ENCODE results near the gene FAAP24. TPM values are rescaled to one million over a fixed set of nuclear protein-coding genes. Genes with fewer than 3 reads are reported as not detected.

FAAP24 gene
- total and polyA plus RNA-seq, 2 of the 8 experiments (the other 6 are each of a cell fraction or from before 2014, with no cell fraction given), result 3.3 to 4.2 TPM

DNA sequence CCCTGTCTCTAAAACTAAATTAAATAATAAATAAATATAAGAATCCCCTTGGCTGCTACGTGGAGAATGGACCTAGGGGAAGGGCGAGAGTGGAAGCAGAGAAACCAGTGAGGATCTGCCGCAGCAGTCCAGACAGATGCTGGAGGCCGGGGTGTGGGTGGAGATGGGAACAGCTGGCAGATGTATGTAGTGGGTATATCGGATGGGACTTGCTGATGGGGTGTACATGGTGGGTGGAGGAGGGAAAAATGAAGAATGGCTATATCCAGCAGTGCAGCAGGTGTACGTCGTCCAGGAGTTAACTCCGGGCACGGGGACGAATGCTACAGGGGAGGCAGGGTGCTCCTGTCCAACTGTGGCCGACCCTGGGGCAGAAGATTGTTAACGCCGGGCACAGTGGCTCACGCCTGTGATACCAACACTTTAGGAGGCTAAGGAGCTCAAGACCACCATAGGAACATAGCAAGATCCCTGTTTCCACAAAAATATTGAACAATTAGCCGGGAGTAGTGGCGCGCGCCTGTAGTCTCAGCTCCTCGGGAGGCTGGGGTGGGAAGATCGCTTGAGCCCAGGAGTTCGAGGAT lies 938 bp upstream of the FAAP24 start:
- Histone ChIP-seq H2BK12ac (ENCODE audit: low read depth, low read length) (no peak overlapping the region), H2BK5ac (ENCODE audit: low read depth, low read length) (no peak overlapping the region), H2BK15ac (ENCODE audit: low read length) (no peak overlapping the region), H4K8ac (ENCODE audit: extremely low read depth, insufficient read depth, low read length) (peak overlapping the region; percentile 78; the same call in 1 of the 2 replicates), H2AK5ac (ENCODE audit: low read depth, low read length) (no peak overlapping the region), H3K79me1 (ENCODE audit: low read depth, low read length) (peaks cover 4% of the 10 kb centered on the region; the same call in 1 of the 2 replicates), H3K23me2 (ENCODE audit: low read depth, low read length) (peaks cover 7% of the 10 kb centered on the region), H3K14ac (ENCODE audit: insufficient read length) (no peak overlapping the region), H3K18ac (ENCODE audit: extremely low read depth, low read length) (no peak overlapping the region), H2AFZ (ENCODE audit: low read length) (no peak overlapping the region), H3K9ac (replicated peaks in 1 of 4; ENCODE audit: extremely low read depth in 1 of 4, low read depth in 3 of 4, low read length in 3 of 4) (peak overlapping the region in 3 of 4 experiments; percentile 8 to 74 (median 24); a peak in 5 of 7 replicates), H3K27me3 (replicated peaks in 1 of 4; ENCODE audit: control insufficient read depth in 3 of 4, extremely low read depth in 1 of 4, insufficient read depth in 3 of 4, low read length in 3 of 4) (no peaks in the 10 kb centered on the region), H3K4me2 (ENCODE audit: insufficient read depth in 1 of 2, low read depth in 2 of 2, low read length in 2 of 2) (peak overlapping the region; percentile 87 to 97), H4K5ac (ENCODE audit: insufficient read length, low read depth, low read length) (peak overlapping the region; percentile 10), H3K56ac (replicated peaks; ENCODE audit: insufficient read length, low read depth, low read length) (no peak overlapping the region), H3K4me1 (replicated peaks in 1 of 4; ENCODE audit: control insufficient read depth in 3 of 4, insufficient read depth in 4 of 4, low read length in 3 of 4) (peaks cover 0 to 4% (median 4%) of the 10 kb centered on the region in 4 experiments; a peak in 5 of 7 replicates), H3K9me3 (ENCODE audit: insufficient read depth in 2 of 2, low read depth in 1 of 2, low read length in 1 of 2) (no peaks in the 10 kb centered on the region), H2BK20ac (ENCODE audit: low read length) (no peak overlapping the region), H3K36me3 (ENCODE audit: control insufficient read depth in 2 of 4, insufficient read depth in 4 of 4, low read length in 3 of 4) (peaks cover 0 to 5% (median 0%) of the 10 kb centered on the region in 4 experiments; a peak in 1 of 8 replicates), H3K4me3 (ENCODE audit: extremely low read depth in 1 of 4, insufficient read depth in 2 of 4, low read depth in 3 of 4, low read length in 4 of 4) (peak overlapping the region; percentile 71 to 95 (median 82)), H2BK120ac (replicated peaks; ENCODE audit: low read depth, low read length) (no peak overlapping the region), H4K20me1 (replicated peaks in 1 of 2; ENCODE audit: control insufficient read depth in 1 of 2, insufficient read depth in 2 of 2, low read length in 2 of 2) (peaks cover 0 to 3% of the 10 kb centered on the region in 2 experiments), H3K4ac (replicated peaks; ENCODE audit: insufficient read length, low read depth, low read length) (no peak overlapping the region), H3K27ac (ENCODE audit: low read depth, low read length) (no peak overlapping the region), H3K79me2 (ENCODE audit: control insufficient read depth in 1 of 2, insufficient read depth in 2 of 2, low read length in 2 of 2) (peaks cover 4 to 16% of the 10 kb centered on the region in 2 experiments; a peak in 3 of 4 replicates), H3K23ac (ENCODE audit: insufficient read length) (no peak overlapping the region), H4K91ac (replicated peaks; ENCODE audit: insufficient read length, low read length) (no peak overlapping the region)
- 51% methylated on average over 21 of the region's 21 CpGs; no CpG with 5 or more reads in 1 of the 2 experiments for WGBS, 2 experiments (ENCODE audit: extremely low coverage in 1 of 2, insufficient coverage in 1 of 2, insufficient read length in 1 of 2, insufficient replicate concordance in 2 of 2, low coverage in 1 of 2, low lambda C conversion rate in 2 of 2, missing lambda C conversion rate in 1 of 2)
- FAIRE-seq (no peak), DNase-seq (ENCODE audit: low read depth in 1 of 2, low spot score in 2 of 2) (no peak)
- POLR2A ChIA-PET (ENCODE audit: partially characterized antibody), result no interaction called here
- CTCF ChIA-PET (ENCODE audit: partially characterized antibody), result interaction anchor here (0.6 to 1.9 kb wide), 3 partner anchors 79 to 204 kb away, joined by 3 to 4 read pairs (median 4); no protein-coding TSS in a partner anchor
- TF ChIP-seq YY1 (IDR thresholded peaks at IDR 0.05; ENCODE audit: low read depth, low read length) (no peak), ASH2L (IDR thresholded peaks at IDR 0.05; ENCODE audit: low read length) (no peak), GABPA (IDR thresholded peaks at IDR 0.05; ENCODE audit: borderline replicate concordance, insufficient read depth, low read length) (no peak), HDAC6 (IDR thresholded peaks at IDR 0.05; ENCODE audit: low read depth, low read length) (no peak), MAFK (IDR thresholded peaks at IDR 0.05; ENCODE audit: low read depth, low read length) (no peak), TBP (IDR thresholded peaks at IDR 0.05; ENCODE audit: low read depth, low read length) (no peak), SP1 (IDR thresholded peaks at IDR 0.05; ENCODE audit: low read depth, low read length) (no peak), PHF8 (conservative IDR thresholded peaks at IDR 0.05; ENCODE audit: low read depth, low read length) (no peak), POU5F1 (IDR thresholded peaks at IDR 0.05; ENCODE audit: low read depth, low read length) (no peak), BACH1 (IDR thresholded peaks at IDR 0.05; ENCODE audit: low read length) (no peak), BRCA1 (IDR thresholded peaks at IDR 0.05; ENCODE audit: low read depth, low read length) (no peak)
- TF ChIP-seq, protein P1, sequence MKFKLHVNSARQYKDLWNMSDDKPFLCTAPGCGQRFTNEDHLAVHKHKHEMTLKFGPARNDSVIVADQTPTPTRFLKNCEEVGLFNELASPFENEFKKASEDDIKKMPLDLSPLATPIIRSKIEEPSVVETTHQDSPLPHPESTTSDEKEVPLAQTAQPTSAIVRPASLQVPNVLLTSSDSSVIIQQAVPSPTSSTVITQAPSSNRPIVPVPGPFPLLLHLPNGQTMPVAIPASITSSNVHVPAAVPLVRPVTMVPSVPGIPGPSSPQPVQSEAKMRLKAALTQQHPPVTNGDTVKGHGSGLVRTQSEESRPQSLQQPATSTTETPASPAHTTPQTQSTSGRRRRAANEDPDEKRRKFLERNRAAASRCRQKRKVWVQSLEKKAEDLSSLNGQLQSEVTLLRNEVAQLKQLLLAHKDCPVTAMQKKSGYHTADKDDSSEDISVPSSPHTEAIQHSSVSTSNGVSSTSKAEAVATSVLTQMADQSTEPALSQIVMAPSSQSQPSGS (IDR thresholded peaks at IDR 0.05; ENCODE audit: low read length), result no peak
